ENCODE results near the gene ARMC10. TPM values are rescaled to one million over a fixed set of nuclear protein-coding genes. Genes with fewer than 3 reads are reported as not detected.
"Not testable (repeated sequence)": the region's sequence is repeated elsewhere in the genome, so short reads cannot be mapped to it uniquely, and the experiment has no call there.

The ARMC10 gene
- total and polyA plus RNA-seq, 2 donors, result 33.0 to 40.6 TPM

DNA sequence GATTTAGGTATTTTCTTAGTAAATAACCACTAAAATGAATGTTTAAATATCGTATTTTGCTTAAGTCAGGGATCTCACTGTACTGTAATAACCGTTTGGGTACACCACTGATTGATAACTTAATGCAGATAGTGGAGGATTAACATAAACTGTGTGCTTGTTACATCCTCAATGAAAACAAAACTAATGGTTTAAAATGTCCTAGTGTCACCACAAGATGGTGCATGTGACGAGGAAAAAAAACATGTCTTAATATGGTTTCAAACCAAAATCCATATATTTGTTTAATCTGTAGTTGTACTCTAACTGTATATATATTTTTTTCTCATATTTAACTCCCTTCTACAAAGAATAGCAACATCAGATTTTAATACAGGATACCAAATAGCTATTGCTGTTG lies 19.2 kb downstream of the ARMC10 start:
- H3K27ac ChIP-seq (ENCODE audit: low read depth), result no peak overlapping the region
- no peak overlapping the region for H3K4me3 ChIP-seq (ENCODE audit: low read depth, low read length)
- no peak for DNase-seq (ENCODE audit: extremely low spot score)
- WGBS, result 55% methylated on average over 3 of the region's 3 CpGs
- H3K4me1 ChIP-seq (ENCODE audit: insufficient read depth), result no peaks in the 10 kb centered on the region
- H3K36me3 ChIP-seq (ENCODE audit: insufficient read depth), result no peaks in the 10 kb centered on the region

DNA sequence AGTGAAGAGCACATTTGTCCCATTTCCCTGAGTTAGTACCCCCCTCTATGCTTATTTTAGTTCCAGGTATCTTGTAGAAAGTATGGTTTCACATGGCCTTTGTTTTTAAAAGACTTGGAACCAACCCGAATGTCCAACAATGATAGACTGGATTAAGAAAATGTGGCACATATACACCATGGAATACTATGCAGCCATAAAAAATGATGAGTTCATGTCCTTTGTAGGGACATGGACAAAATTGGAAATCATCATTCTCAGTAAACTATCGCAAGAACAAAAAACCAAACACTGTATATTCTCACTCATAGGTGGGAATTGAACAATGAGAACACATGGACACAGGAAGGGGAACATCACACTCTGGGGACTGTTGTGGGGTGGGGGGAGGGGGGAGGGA lies 20.6 kb downstream of the ARMC10 start:
- H3K27ac ChIP-seq (ENCODE audit: low read depth); H3K4me1 ChIP-seq (ENCODE audit: insufficient read depth); H3K4me3 ChIP-seq (ENCODE audit: low read depth, low read length); H3K36me3 ChIP-seq (ENCODE audit: insufficient read depth); DNase-seq (ENCODE audit: extremely low spot score): not testable (repeated sequence)
- 98% methylated on average over 2 of the region's 2 CpGs for whole genome bisulfite sequencing

DNA sequence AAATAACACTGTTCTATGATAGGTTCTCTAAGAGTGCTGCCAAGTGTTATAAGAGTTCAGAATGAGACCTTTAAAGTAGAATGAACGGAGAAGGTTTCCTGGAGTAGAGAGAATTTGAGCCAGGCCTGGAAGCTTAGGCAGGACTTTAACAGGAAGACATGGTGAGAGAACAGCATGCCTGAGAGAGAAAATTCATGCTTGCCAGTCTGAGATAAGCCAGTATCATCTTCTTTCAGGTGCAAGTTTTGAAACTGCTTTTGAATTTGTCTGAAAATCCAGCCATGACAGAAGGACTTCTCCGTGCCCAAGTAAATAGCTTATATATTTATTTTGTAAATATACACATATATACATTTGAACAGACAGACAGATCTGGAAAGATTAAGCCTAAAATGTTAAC lies 22.1 kb downstream of the ARMC10 start:
- WGBS, result 94% methylated on average over 2 of the region's 2 CpGs
- H3K27ac ChIP-seq (ENCODE audit: low read depth), result no peak overlapping the region
- H3K4me1 ChIP-seq (ENCODE audit: insufficient read depth), result no peaks in the 10 kb centered on the region
- no peak overlapping the region for H3K4me3 ChIP-seq (ENCODE audit: low read depth, low read length)
- no peak for DNase-seq (ENCODE audit: extremely low spot score)
- peaks cover 1% of the 10 kb centered on the region for H3K36me3 ChIP-seq (ENCODE audit: insufficient read depth)

DNA sequence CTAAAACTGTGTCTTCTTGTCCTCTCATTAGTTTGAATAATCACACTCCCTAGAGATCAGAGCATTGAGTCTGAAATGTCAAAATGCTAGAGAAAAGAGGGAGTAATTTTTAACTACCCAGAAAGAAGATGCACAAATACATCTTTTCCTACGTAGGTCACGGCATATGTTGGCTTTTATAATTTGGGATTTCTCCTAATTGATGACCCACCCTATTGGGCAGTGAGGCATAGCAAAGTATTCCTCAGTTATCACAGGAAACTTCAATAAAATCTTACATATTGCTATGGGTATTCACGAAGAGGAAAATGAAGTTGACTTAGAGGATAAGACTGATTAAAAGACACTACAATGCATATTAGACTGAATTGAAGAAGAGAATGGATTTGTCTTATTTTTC lies 25.4 kb downstream of the ARMC10 start:
- Histone ChIP-seq H3K4me3 (ENCODE audit: low read depth, low read length) (no peak overlapping the region), H3K36me3 (ENCODE audit: insufficient read depth) (peaks cover 3% of the 10 kb centered on the region), H3K27ac (ENCODE audit: low read depth) (no peak overlapping the region), H3K4me1 (ENCODE audit: insufficient read depth) (no peaks in the 10 kb centered on the region)
- 76% methylated on average over 3 of the region's 3 CpGs for WGBS
- DNase-seq (ENCODE audit: extremely low spot score), result no peak

DNA sequence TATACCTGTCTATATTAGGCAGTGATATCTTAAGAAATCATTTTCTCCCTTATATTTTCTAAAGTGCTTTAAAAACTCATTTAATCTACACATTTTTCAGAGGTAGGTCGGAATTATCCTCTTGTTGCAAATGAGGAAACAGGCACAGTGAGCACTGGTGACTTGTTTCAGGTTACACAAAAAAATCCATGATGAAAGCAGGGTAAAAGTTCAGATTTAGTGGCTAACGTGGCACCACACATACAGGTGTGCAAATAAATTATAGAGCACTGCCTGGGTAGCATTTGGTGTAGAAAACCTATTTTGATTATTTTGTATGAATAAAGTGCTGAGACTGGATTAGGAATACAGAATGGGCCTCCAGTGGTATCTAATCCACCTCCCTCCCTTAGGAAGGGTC lies 26.6 kb downstream of the ARMC10 start:
- no peaks in the 10 kb centered on the region for H3K4me1 ChIP-seq (ENCODE audit: insufficient read depth)
- H3K27ac ChIP-seq (ENCODE audit: low read depth), result no peak overlapping the region
- WGBS, result 65% methylated on average over 2 of the region's 2 CpGs
- DNase-seq (ENCODE audit: extremely low spot score), result no peak
- H3K36me3 ChIP-seq (ENCODE audit: insufficient read depth), result peaks cover 3% of the 10 kb centered on the region
- no peak overlapping the region for H3K4me3 ChIP-seq (ENCODE audit: low read depth, low read length)

DNA sequence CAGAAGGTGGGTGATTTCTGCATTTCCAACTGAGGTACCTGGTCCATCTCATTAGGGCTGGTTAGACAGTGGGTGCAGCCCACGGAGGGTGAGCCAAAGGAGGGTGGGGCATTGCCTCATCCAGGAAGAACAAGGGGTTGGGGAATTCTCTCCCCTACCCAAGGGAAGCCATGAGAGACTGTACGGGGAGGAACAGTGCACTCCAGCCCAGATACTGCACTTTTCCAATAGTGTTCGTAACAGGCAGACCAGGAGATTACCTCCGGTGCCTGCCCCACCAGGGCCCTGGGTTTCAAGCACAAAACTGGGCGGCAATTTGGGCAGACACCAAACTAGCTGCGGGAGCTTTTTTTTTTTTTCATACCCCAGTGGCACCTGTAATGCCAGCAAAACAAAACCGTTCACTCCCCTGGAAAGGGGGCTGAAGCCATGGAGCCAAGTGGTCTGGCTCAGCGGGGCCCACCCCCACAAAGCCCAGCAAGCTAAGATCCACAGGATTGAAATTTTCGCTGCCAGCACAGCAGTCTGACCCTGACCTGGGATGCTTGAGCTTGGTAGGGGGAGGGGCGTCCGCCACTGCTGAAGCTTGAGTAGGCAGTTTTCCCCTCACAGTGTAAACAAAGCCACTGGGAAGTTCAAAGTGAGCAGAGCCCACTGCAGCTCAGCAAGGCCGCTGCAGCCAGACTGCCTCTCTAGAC lies 31.2 kb downstream of the ARMC10 start:
- no peak for DNase-seq (ENCODE audit: extremely low spot score)
- H3K27ac ChIP-seq (ENCODE audit: low read depth), result no peak overlapping the region

DNA sequence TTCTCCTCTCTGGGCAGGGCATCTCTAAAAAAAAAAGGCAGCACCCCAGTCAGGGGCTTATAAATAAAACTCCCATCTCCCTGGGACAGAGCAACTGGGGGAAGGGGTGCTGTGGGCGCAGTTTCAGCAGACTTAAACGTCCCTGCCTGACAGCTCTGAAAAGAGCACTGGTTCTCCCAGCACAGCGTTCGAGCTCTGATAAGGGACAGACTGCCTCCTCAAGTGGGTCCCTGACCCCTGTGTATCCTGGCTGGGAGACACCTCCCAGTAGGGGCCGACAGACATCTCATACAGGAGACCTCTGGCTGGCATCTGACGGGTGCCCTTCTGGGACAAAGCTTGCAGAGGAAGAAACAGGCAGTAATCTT lies 31.7 kb downstream of the ARMC10 start:
- DNase-seq (ENCODE audit: extremely low spot score); H3K4me3 ChIP-seq (ENCODE audit: low read depth, low read length); H3K27ac ChIP-seq (ENCODE audit: low read depth); H3K36me3 ChIP-seq (ENCODE audit: insufficient read depth); H3K4me1 ChIP-seq (ENCODE audit: insufficient read depth): not testable (repeated sequence)
- WGBS, result 42% methylated on average over 6 of the region's 6 CpGs

More for the DNA sequence above, 31.2 kb downstream of the ARMC10 start:
- no peak overlapping the region for H3K4me3 ChIP-seq (ENCODE audit: low read depth, low read length)
- WGBS, result 53% methylated on average over 12 of the region's 12 CpGs
- H3K36me3 ChIP-seq (ENCODE audit: insufficient read depth), result peaks cover 2% of the 10 kb centered on the region
- H3K4me1 ChIP-seq (ENCODE audit: insufficient read depth), result no peaks in the 10 kb centered on the region

DNA sequence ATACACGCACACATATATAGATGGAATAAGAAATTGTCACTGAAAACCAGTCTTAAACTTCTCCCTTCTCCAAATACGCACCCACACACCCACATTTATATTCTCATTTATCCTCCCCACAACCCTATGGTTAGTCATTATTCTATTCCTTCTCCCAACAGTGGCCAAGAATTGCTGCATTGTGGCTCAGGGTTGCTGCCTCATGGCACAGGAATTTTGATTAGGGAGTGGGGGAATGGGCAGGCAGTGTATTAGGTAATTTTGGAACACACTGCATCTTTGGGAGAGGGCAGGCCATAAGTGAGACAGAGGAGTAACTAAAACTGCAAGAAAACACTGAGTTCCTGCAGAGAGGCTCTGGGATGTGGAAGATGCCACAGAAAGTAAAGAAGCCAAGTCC lies 38.2 kb downstream of the ARMC10 start:
- Histone ChIP-seq H3K4me1 (ENCODE audit: insufficient read depth) (no peaks in the 10 kb centered on the region), H3K4me3 (ENCODE audit: low read depth, low read length) (no peak overlapping the region), H3K27ac (ENCODE audit: low read depth) (no peak overlapping the region), H3K36me3 (ENCODE audit: insufficient read depth) (no peaks in the 10 kb centered on the region)
- no peak for DNase-seq (ENCODE audit: extremely low spot score)
- WGBS, result 98% methylated on average over 2 of the region's 2 CpGs

DNA sequence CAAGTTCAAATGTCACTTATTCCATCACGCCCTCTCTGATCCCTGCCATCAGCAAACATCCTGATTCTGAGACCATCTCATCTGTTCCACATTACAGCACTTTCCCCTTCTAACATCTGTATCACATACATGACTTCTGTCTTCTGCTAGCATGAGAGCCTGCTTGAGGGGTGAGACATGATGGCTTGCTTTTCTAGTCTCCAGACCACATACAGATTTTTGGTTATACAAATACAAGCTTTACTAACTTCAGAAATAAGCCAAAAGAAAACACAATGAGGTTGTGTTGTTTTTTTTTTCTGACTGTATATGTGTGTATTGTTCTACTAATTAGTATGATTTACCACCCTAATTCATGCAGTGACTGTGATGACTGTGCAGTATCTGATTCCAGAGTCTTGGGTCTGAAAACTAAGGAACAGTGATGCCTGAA lies 39.7 kb downstream of the ARMC10 start:
- DNase-seq (ENCODE audit: extremely low spot score), result no peak
- no peak overlapping the region for H3K4me3 ChIP-seq (ENCODE audit: low read depth, low read length)
- WGBS, result 67% methylated on average over 1 of the region's 1 CpG

DNA sequence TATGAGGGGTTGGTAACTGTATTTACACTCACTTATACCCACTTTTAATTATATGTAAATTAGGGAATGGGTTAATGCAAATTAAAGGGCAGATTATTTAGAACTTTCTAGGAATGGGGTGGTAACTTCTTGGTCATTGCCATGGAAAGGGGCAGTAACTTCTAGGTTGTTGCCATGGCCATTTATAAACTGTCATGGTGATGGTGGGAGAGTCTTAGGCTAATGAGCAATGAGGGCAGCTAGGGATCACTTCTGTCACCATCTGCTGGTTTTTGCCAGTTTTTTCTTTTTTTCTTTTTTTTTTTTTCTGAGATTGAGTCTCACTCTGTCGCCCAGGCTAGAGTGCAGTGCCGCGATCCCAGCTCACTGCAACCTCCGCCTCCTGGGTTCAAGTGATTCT lies 40.8 kb downstream of the ARMC10 start:
- Histone ChIP-seq H3K27ac (ENCODE audit: low read depth) (no peak overlapping the region), H3K36me3 (ENCODE audit: insufficient read depth) (peaks cover 2% of the 10 kb centered on the region), H3K4me3 (ENCODE audit: low read depth, low read length) (no peak overlapping the region), H3K4me1 (ENCODE audit: insufficient read depth) (no peaks in the 10 kb centered on the region)
- DNase-seq (ENCODE audit: extremely low spot score), result no peak
- WGBS, result 93% methylated on average over 4 of the region's 4 CpGs

More for the DNA sequence above, 39.7 kb downstream of the ARMC10 start:
- H3K27ac ChIP-seq (ENCODE audit: low read depth), result no peak overlapping the region
- peaks cover 2% of the 10 kb centered on the region for H3K36me3 ChIP-seq (ENCODE audit: insufficient read depth)
- H3K4me1 ChIP-seq (ENCODE audit: insufficient read depth), result no peaks in the 10 kb centered on the region

DNA sequence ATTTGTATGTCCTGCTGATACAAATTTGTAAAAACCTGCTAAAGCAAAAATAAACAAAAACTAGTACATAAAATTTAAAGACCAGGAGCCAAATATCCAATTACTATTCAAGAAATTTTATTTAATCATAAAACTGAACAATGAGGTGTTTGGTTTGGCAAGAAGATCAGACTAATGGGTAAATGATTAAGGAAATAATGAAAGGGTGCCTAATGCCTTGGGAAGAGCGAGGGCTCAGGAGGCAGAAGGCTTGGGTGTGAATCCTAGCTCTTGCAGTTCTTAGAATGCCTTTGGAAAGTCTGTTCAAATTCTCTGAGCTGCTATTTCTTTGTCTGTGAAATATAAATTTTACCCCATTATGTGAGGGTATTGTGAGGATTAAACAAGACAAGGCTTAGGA lies 41.6 kb downstream of the ARMC10 start:
- DNase-seq (ENCODE audit: extremely low spot score), result no peak
- H3K4me3 ChIP-seq (ENCODE audit: low read depth, low read length), result no peak overlapping the region
- peaks cover 2% of the 10 kb centered on the region for H3K36me3 ChIP-seq (ENCODE audit: insufficient read depth)
- no peaks in the 10 kb centered on the region for H3K4me1 ChIP-seq (ENCODE audit: insufficient read depth)
- WGBS, result 91% methylated on average over 1 of the region's 1 CpG
- H3K27ac ChIP-seq (ENCODE audit: low read depth), result no peak overlapping the region

DNA sequence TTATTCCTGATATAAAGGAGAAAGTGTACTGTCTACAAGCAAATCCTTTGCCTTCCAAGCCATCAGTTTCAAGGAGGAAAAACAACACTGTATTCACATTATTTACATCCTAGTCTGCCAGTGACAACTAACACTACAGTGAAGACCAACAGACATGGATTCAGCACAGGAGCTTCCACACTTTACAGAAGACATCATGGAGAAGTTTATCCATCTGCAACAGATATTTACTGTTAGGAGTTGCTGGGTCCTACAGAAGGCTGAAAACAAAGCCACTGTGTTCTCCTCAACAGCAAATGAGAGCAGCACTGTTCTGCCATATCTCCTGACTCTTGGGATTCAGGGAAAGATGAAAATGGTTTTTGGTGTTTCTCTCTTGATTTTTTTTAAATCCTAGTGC lies 42.1 kb downstream of the ARMC10 start:
- peaks cover 2% of the 10 kb centered on the region for H3K36me3 ChIP-seq (ENCODE audit: insufficient read depth)
- DNase-seq (ENCODE audit: extremely low spot score), result no peak
- H3K4me1 ChIP-seq (ENCODE audit: insufficient read depth), result no peaks in the 10 kb centered on the region
- H3K27ac ChIP-seq (ENCODE audit: low read depth), result no peak overlapping the region
- H3K4me3 ChIP-seq (ENCODE audit: low read depth, low read length), result no peak overlapping the region

DNA sequence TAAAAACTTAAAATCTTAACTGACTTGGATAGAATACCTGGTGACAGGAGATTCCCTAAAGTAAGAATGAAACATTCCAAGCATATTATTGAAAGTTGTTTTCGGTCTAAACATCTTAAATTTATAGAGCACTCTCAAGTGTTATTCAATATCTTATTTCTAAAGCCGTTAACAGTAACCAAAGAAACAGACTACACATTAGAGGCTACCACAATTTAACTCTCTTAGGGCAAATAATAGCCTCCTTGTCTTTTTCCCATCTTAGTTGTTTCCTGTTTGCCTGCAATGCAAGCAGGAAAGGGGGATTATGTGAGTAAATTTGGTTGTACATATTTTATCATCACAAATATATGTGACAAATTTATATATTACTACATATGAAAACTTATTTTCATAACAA lies 42.5 kb downstream of the ARMC10 start:
- Histone ChIP-seq H3K4me1 (ENCODE audit: insufficient read depth) (no peaks in the 10 kb centered on the region), H3K36me3 (ENCODE audit: insufficient read depth) (peaks cover 2% of the 10 kb centered on the region), H3K27ac (ENCODE audit: low read depth) (no peak overlapping the region), H3K4me3 (ENCODE audit: low read depth, low read length) (no peak overlapping the region)
- DNase-seq (ENCODE audit: extremely low spot score), result no peak
- 89% methylated on average over 2 of the region's 2 CpGs for WGBS

DNA sequence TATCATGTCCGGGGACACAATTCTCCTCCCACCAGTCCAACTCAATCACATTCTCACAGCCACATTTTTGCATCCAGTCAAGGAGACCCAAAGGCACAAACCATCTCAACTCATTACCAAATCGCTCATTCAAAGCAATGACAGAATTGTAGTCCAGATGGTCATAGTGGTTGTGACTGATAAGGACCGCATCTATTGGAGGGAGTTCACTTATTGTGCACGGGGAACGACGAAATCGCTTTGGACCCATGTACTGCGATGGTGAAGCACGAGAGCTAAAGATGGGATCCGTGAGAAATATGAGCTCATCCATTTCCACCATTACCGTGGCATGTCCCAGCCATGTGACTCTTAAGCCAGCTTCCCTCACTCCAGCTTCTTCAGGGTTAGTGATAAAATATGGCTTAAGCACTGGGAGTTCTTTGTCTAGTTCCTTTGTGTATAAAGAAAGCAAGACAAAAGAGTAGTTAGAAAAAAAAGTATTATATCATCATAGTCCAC lies 44.9 kb downstream of the ARMC10 start:
- WGBS, result 96% methylated on average over 11 of the region's 11 CpGs

DNA sequence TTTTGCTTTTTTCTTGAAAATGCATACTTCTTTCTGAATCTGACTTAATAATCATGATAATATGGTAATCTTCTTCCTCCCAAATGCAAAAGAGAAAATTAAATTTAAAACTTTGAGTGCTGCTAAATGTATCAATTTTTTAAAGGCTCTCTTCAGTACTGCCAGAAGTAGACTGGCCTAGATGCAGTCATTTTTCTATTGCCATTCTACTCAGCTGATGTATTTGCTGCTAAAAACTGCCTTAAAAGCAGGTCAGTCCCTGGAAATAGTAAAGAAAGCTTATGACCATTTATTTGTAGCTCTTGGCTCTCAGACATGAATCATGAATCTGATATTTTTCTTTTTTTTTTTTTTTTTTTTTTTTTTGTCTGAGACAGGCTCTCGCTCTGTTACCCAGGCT lies 45.4 kb downstream of the ARMC10 start:
- Histone ChIP-seq H3K4me1 (ENCODE audit: insufficient read depth) (no peaks in the 10 kb centered on the region), H3K27ac (ENCODE audit: low read depth) (no peak overlapping the region), H3K4me3 (ENCODE audit: low read depth, low read length) (no peak overlapping the region), H3K36me3 (ENCODE audit: insufficient read depth) (peaks cover 2% of the 10 kb centered on the region)
- 93% methylated on average over 1 of the region's 1 CpG for WGBS
- no peak for DNase-seq (ENCODE audit: extremely low spot score)

More for the DNA sequence above, 44.9 kb downstream of the ARMC10 start:
- no peak overlapping the region for H3K4me3 ChIP-seq (ENCODE audit: low read depth, low read length)
- no peaks in the 10 kb centered on the region for H3K4me1 ChIP-seq (ENCODE audit: insufficient read depth)
- H3K27ac ChIP-seq (ENCODE audit: low read depth), result no peak overlapping the region
- DNase-seq (ENCODE audit: extremely low spot score), result no peak
- H3K36me3 ChIP-seq (ENCODE audit: insufficient read depth), result peaks cover 2% of the 10 kb centered on the region
